Ectodermal cell (in vitro differentiated cells): ENCODE results near the gene GALNT2.

Experiments used
- H3K27ac ChIP-seq: 2 replicates; pipeline ENCODE4 v1.7.0; 2013; ENCODE audit warnings: mild to moderate bottlenecking, low read depth, low read length; ENCODE audit not compliant: insufficient read depth, poor library complexity, severe bottlenecking
- H3K27me3 ChIP-seq: 2 replicates; pipeline ENCODE4 v1.7.0; 2013; ENCODE audit warnings: mild to moderate bottlenecking, low read length; ENCODE audit not compliant: insufficient read depth, control insufficient read depth, poor library complexity, severe bottlenecking
- H3K36me3 ChIP-seq: one replicate; pipeline ENCODE4 v1.7.0; 2013; ENCODE audit warnings: low read length; ENCODE audit not compliant: control insufficient read depth, insufficient read depth
- H3K4me1 ChIP-seq: one replicate; pipeline ENCODE4 v1.7.0; 2013; ENCODE audit warnings: low read length; ENCODE audit not compliant: control insufficient read depth, insufficient read depth
- H3K4me3 ChIP-seq: 2 replicates; pipeline ENCODE4 v1.7.0; 2013; ENCODE audit warnings: low read depth, low read length, control low read depth; ENCODE audit not compliant: insufficient read depth
- H3K9me3 ChIP-seq: 2 replicates; pipeline ENCODE4 v1.7.0; 2013; ENCODE audit warnings: mild to moderate bottlenecking, low read length, moderate library complexity; ENCODE audit not compliant: control insufficient read depth
- WGBS, 2 experiments: methylation state at CpG; one replicate each; pipeline ENCODE4 v1.1.7; 2013; ENCODE audit warnings: missing lambda C conversion rate in 2 of 2; 5-methylcytosine and 5-hydroxymethylcytosine counted together

GALNT2 gene

GRCh38 chr1:230292689-230293389, 225.8 kb downstream of the GALNT2 start:
- no peak overlapping the region for H3K4me3 ChIP-seq
- H3K9me3 ChIP-seq: no peaks in the 10 kb centered on the region
- no peaks in the 10 kb centered on the region for H3K36me3 ChIP-seq
- no peaks in the 10 kb centered on the region for H3K27me3 ChIP-seq
- peaks cover 9% of the 10 kb centered on the region for H3K4me1 ChIP-seq
- 70 to 73% methylated on average over 12 of the region's 12 CpGs for WGBS, 2 experiments
- H3K27ac ChIP-seq: no peak overlapping the region

- no peaks in the 10 kb centered on the region for H3K9me3 ChIP-seq
- H3K4me3 ChIP-seq: no peak overlapping the region
- no peak overlapping the region for H3K27ac ChIP-seq
- H3K27me3 ChIP-seq: no peaks in the 10 kb centered on the region
- no peaks in the 10 kb centered on the region for H3K36me3 ChIP-seq
- H3K4me1 ChIP-seq: peaks cover 9% of the 10 kb centered on the region
- WGBS, 2 experiments: 86 to 88% methylated on average over 7 of the region's 7 CpGs
Measured at GRCh38 chr1:230293390-230293700, 226.3 kb downstream of the GALNT2 start.

DNA sequence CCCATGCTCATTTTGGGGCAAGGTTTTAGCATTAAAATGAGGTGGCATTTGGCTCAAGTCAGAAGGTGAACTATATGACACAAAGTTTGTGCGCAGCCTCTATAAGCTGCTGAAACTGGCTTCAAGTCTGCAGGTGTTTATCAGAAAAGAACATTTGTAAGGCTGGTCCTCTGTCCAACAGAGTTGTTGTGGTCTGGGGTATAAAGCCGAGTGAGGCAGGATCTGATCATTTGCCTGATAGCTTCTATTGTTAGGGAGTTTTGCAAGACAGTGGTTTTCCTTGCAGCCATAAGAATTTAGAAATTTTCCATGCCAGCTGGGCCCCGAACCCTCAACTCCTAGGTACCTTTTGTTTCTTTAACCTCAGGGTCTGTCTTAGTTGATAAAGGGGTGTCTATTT, 228.3 kb downstream of the GALNT2 start:
- H3K36me3 ChIP-seq: no peaks in the 10 kb centered on the region
- H3K27me3 ChIP-seq: no peaks in the 10 kb centered on the region
- WGBS, 2 experiments: 86 to 90% methylated on average over 3 of the region's 3 CpGs
- peaks cover 9% of the 10 kb centered on the region for H3K4me1 ChIP-seq
- no peak overlapping the region for H3K27ac ChIP-seq
- no peaks in the 10 kb centered on the region for H3K9me3 ChIP-seq
- H3K4me3 ChIP-seq: no peak overlapping the region

- Histone ChIP-seq H3K36me3 (no peaks in the 10 kb centered on the region), H3K27ac (no peak overlapping the region), H3K4me3 (no peak overlapping the region), H3K9me3 (no peaks in the 10 kb centered on the region), H3K4me1 (no peaks in the 10 kb centered on the region), H3K27me3 (no peaks in the 10 kb centered on the region)
- 89 to 90% methylated on average over 15 of the region's 15 CpGs for WGBS, 2 experiments
Measured at GRCh38 chr1:230299191-230300006, 232.4 kb downstream of the GALNT2 start.

- Histone ChIP-seq H3K9me3 (no peaks in the 10 kb centered on the region), H3K27ac (no peak overlapping the region), H3K4me3 (no peak overlapping the region), H3K4me1 (no peaks in the 10 kb centered on the region), H3K27me3 (no peaks in the 10 kb centered on the region), H3K36me3 (no peaks in the 10 kb centered on the region)
- 94 to 95% methylated on average over 25 to 26 of the region's 26 CpGs for WGBS, 2 experiments
Measured at GRCh38 chr1:230300322-230301301, 233.6 kb downstream of the GALNT2 start.

DNA sequence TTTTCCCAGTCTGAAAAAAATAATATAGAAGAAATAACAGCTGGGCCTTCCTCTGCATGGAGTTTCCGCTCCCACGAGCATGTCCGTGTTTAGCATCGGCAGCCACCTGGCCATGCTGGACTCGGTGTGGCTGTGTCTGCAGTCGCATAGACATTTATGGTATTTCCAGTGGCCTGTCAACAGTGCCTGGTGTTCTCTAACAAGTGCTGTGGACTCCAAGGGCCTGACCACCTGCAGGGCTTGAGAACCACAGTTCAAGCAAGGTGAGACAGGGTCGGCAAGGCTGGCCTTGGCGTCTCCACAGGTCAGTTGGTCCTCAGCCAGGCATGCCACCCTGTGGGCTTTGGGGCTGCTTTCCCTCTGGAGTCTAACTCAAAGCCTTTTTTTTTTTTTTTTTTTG, 234.3 kb downstream of the GALNT2 start:
- Histone ChIP-seq H3K9me3 (no peaks in the 10 kb centered on the region), H3K4me3 (no peak overlapping the region), H3K27ac (no peak overlapping the region), H3K4me1 (no peaks in the 10 kb centered on the region), H3K27me3 (no peaks in the 10 kb centered on the region), H3K36me3 (no peaks in the 10 kb centered on the region)
- 94 to 96% methylated on average over 8 of the region's 8 CpGs for WGBS, 2 experiments

DNA sequence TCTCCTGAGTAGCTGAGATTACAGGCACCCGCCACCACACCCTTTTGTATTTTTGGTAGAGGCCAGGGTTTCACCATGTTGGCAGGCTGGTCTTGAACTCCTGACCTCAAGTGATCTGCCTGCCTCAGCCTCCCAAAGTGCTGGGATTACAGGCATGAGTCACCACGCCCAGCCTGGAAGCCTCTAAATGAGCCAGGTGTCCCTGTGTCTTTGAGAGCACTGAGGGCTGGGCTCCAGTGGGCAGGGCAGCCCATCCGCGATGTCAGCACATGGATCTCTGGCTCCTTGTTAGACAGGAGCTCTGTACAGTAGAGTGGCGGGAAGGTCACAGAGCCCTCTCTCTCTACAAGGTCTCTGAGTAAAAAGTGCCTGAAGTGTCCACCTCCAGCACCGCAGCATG, 234.8 kb downstream of the GALNT2 start:
- Histone ChIP-seq H3K4me1 (no peaks in the 10 kb centered on the region), H3K9me3 (no peaks in the 10 kb centered on the region), H3K27ac (no peak overlapping the region), H3K27me3 (no peaks in the 10 kb centered on the region), H3K4me3 (no peak overlapping the region), H3K36me3 (no peaks in the 10 kb centered on the region)
- 94 to 96% methylated on average over 6 of the region's 6 CpGs for WGBS, 2 experiments

DNA sequence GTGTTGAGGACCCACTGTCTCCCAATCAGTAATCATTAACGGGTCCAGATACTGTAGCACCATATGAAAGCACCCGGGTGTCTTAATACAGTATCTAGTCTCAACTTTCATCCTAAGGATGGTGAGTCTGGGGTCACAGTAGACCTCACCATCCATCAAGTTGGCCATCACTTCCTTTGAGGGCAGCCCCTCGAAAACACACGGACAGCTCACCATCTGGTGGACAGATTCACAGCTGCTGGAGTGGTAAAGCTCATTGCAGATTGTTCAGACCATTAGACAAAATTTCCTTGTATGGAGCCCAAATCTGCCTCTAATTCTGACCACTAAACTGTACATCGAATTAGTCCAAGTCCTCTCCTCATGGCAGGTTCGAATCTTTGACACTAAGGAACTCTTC, 236.0 kb downstream of the GALNT2 start:
- Histone ChIP-seq H3K4me1 (peaks cover 4% of the 10 kb centered on the region), H3K9me3 (no peaks in the 10 kb centered on the region), H3K27me3 (no peaks in the 10 kb centered on the region), H3K27ac (no peak overlapping the region), H3K4me3 (no peak overlapping the region), H3K36me3 (no peaks in the 10 kb centered on the region)
- 94 to 97% methylated on average over 6 of the region's 6 CpGs for WGBS, 2 experiments

DNA sequence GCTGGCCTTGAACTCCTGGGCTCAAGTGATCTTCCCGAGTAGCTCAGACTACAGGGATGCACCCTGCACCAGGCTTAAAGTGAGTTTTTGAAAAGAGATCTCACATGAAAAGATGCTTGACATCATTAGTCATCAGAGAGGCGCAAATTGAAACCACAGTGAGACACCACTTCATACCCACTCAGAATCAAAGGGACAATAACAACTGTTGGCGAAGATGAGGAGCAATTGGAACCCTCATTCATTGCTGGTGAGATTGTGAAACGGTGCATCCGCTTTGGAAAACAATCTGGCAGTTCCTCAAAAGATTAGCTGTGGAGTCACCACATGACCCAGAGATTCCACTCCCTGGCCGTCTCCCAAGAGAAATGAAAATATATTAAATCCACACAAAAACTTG, 236.8 kb downstream of the GALNT2 start:
- 90 to 94% methylated on average over 6 of the region's 6 CpGs for WGBS, 2 experiments
- H3K4me1 ChIP-seq: peaks cover 4% of the 10 kb centered on the region

GRCh38 chr1:230306169-230306568, 239.1 kb downstream of the GALNT2 start:
- WGBS, 2 experiments: 94 to 99% methylated on average over 4 of the region's 4 CpGs
- Histone ChIP-seq H3K4me3 (no peak overlapping the region), H3K4me1 (peaks cover 4% of the 10 kb centered on the region), H3K27ac (no peak overlapping the region), H3K9me3 (no peaks in the 10 kb centered on the region), H3K36me3 (no peaks in the 10 kb centered on the region), H3K27me3 (no peaks in the 10 kb centered on the region)

More for the DNA sequence above, 236.8 kb downstream of the GALNT2 start:
- Histone ChIP-seq H3K36me3 (no peaks in the 10 kb centered on the region), H3K27ac (no peak overlapping the region), H3K4me3 (no peak overlapping the region), H3K27me3 (no peaks in the 10 kb centered on the region), H3K9me3 (no peaks in the 10 kb centered on the region)
